Renal cortical epithelial cell (primary cell): ENCODE measurements around the gene KIDINS220. TPM values are rescaled to one million over a fixed set of nuclear protein-coding genes. Genes with fewer than 3 reads are reported as not detected.
A peak's percentile ranks its signal among the peaks of the same experiment; 100 is the strongest.

Experiments used
- DNase-seq: peaks from one replicate; pipeline ENCODE4 v3.0.0-alpha.2; 2011; ENCODE audit warnings: low read depth
- total RNA-seq: library from RNA; depleted of rRNA; stranded (reverse); fragments of >200 nt; gene quantifications from 2 replicates; pipeline ENCODE4 v1.2.3, GENCODE V29; 2014

Gene KIDINS220
- total RNA-seq, 1 donor from 2014 or later: 86.1 TPM

DNA sequence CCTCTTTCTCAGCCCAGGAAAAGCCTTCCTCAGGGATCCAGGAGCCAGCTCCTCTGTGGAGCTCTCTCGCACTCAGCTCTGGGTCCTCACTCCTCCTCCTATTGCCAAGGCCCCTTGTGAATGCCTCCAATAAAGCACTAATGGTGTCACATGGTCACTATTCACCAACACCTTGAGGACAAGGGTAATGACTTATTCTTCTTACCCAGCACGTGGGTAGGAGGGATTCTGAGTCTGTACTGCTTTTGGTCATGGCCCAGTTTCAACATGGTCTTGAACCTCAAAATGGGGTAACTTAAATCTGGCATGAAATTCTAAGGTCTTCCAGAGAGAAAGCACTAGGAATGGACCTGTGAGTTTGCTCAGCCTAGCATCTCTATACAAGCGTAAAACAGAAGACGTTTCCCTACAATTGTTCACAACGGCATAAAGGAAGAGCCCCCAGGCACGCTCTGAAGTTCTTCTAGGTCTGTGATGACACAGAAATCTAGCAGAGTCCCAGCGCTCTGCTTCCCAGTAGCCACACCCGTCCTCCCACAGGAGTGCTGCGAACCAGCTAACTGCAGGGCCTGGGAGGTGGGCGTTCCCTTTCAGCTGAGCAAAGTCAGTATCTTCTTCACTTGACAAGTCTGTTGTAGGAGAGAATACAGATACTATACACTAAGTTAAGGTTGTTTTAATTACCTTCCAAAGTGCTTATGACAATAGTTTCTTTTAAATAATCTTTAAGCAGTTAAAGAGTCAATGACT, 14.6 kb upstream of the KIDINS220 start:
- DNase-seq: no peak

DNA sequence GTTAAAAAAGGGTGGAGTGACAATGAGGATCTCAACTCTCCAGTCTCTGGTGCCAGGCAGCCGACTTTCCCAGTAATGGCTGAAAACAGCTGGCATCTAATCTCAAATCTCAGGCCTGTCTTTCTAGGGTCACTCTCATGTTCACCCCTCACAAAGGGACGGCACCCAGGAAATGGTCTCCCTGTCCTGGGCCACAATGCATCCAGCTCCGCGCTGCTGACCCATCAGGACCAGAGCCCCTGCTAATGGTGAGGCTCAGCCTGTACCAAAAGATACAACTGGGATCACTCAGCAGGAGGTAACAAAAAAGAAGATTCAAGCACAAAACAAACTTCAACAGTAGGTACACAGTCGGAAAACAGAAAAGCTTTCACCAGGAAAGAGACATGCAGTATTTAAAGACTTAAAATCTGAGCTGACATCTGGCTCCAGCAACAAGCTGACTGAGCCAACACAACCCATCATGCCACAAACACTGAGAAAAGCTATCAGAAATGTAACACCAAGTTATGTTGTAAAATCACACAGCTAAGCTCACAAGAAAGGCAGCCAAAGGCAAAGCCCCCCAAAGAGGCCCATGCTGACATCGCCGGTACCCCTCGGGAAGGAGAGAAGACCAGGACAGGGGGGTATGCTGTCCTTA, 13.6 kb upstream of the KIDINS220 start:
- DNase-seq: no peak

DNA sequence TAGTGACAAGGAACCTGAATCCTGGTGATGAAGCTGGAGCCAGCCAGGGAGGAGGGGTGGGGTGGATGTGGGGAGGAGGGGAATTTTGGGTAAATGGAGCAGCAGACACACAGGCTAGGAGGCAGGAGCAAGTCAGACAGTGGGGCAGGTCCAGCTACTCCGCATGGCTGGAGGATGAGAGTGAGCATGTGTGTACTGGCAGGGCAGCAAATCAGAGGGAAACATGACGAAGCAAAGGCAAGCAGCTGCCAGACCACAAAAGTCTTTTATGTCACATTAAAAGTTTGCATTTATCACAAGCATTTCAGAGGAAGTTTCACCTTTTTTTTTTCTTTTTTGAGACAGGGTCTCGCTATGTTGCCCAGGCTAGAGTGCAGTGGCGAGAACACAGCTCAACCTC, 11.9 kb upstream of the KIDINS220 start:
- DNase-seq: no peak

DNA sequence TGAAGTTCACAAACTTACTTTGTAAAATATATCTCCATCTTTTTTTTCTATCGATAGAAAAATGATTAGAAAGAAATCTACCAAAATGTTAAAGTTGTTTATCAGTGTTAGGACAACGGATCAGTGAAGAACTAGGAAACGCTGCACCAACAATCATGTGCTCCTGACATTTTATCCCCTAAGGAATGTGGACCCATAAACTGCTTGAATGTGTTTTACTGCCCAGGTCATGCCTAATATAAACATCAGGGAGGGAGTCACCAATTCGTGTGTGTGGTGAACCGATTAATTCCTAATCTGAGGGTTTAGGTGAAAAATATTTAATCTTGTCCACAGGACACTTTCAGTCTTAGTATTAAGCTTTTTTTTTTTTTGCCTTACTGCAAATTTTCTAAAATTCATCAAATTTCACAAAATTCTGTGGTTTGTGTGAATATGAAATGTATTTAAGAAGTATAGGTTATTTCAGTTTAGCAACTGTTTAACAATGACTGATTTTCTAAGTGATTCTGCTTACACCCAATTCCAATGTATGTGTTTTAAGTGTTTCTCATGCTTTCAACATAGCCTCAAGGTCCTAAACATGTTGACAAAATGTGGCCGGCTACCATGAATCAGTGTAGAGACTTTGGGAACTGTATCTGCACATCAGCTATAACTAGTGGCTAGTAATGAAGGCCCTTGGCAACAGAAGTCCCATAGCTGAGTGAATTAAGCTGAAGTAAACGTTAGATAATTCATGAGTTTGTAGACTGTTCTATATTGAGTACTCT, 11.1 kb upstream of the KIDINS220 start:
- DNase-seq: peak; percentile 44

- DNase-seq: peak; percentile 6
These were observed 10.0 kb upstream of the KIDINS220 start for GRCh38 chr2:8847400-8847799.

- no peak for DNase-seq
These were observed 4.5 kb upstream of the KIDINS220 start for GRCh38 chr2:8841932-8842331.

DNA sequence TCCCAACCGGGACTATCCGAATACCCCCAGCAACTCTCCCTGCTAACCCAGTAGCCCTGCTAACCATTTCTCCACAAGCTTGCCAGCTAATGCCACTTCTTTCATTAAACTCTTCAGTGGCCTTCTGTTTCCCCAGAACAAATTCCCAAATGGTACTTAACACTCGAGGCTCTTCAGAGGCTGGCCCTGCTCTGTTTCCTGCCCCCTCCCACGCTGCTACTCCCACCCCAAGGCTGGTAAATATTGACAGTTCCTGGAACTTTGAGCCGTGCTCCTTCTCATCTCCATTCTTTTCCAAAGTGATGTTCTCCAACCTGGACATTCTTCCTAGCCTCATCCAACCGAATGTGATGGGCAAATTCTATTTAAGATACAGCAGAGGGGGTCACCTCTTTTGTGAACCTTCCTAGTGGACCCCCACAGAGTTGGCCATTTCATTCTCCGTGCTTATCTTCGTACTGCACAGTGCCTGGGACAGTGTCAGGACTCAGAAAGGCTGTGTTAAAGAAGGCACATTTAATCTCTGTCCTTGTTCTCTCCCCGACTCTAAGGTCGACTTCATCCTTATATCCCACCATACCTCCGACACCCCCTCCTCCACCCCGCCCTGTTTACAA, 3.2 kb upstream of the KIDINS220 start:
- DNase-seq: no peak

- DNase-seq: no peak
These were observed 2.0 kb upstream of the KIDINS220 start for GRCh38 chr2:8839189-8839965.

- no peak for DNase-seq
These were observed 355 bp upstream of the KIDINS220 start for GRCh38 chr2:8837795-8838140.

DNA sequence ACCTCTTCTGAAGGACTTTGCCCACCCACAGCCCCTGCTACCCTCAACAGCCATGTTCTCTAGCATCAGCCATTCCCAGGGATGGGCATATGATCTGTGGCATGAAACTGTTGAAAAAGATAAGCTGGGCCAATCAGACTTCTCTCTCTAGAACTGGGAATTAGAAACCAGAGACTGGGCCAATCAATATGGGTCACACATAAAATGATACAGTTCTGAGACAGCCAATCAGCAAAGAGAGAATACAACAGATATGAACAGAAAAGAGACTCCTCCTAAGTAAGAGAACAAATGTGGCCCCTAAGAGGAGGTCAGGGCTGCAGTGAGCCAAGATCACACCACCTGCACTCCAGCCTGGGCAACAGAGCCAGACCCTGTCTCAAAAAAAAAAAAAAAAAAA, 2.1 kb downstream of the KIDINS220 start:
- DNase-seq: no peak

DNA sequence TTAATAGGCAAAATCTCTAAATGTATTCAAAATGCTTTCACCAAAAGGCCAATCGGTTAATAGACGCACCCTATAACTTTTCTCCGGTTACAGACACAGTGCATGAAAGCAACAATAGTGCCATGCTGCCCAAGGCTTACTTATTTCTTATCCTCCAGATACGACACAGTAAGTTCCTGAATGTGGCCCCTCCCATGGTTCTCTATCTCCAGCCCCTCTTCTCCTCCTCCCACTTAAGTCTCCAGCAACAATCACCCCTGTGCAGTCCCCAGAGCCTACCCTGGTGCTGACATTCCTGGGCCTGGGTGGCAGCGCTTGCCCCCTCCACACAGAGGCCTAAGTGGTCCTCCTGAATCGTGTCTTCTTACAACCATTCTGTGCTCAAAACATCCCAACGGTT, 3.6 kb downstream of the KIDINS220 start:
- no peak for DNase-seq

GRCh38 chr2:8831516-8831915, 5.9 kb downstream of the KIDINS220 start:
- no peak for DNase-seq

- no peak for DNase-seq
These were observed 9.7 kb downstream of the KIDINS220 start for GRCh38 chr2:8827729-8828128.

GRCh38 chr2:8822218-8822617, 15.2 kb downstream of the KIDINS220 start:
- DNase-seq: peak; percentile 43

DNA sequence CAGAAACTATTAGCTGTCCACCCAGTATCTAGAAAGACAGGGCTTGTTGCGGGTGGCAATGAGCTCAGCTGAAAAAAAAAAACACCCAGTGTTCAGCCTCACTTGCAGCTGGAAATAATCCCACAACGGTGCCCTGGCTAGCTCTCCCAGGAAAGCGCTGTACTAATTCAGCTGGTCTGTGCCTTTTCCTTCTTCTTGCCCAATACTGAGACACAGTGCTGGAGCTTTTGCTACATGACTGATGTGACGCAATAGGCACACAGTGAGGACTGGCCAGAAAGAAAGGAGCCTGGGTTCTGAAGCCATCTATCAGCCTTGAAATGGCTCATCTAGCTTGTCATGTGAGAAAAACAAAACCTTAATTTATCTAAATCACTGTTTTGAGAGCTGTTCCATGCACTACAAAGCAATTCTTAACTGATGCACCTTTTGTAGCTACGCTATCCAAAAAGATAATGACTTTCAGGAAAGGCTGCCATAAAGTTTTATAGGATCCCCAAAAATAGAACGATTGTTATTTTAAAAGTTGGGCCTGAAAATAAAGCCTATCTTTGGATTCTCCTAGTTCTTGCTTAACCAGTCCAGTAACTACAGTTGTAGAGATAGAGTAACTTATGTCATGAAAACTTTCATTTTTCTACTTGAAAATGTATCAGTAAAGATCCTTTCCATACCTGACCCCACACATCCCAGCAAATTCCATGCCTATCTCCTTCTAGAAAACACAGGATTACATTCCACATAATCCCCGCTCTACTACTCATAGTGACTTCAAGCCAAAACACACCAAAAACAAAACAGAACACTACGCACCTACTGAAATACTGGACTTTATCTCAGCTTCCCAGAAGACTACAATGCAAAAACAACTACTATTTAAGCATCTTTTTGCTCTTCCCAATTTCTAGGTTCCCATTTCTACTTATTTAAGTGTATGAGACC, 15.9 kb downstream of the KIDINS220 start:
- peak; percentile 71 for DNase-seq

- DNase-seq: no peak
These were observed 17.5 kb downstream of the KIDINS220 start for GRCh38 chr2:8819948-8820347.

- peak; percentile 33 for DNase-seq
These were observed 18.2 kb downstream of the KIDINS220 start for GRCh38 chr2:8819194-8819593.

DNA sequence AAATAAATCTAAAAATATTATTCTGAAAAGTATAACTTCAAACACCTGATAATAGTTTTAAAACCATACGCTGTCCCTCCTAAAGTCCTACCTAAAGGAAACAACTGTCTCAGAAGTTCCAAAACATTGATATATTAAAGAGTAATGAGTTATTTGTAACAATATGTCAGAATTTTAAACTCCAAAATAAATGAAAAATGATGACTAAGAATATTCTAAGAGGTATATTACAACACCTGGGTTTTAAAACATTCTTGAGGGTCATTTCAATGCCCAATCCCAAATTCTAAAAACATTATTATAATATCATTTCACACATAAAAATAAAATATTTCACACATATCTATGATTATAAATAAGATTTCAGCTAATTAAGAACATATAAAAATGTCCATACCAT, 20.2 kb downstream of the KIDINS220 start:
- DNase-seq: no peak

- DNase-seq: no peak
These were observed 30.3 kb downstream of the KIDINS220 start for GRCh38 chr2:8806885-8807704.
